HG03342 (cell line): ENCODE data around the gene CCNC.
A peak's percentile ranks its signal among the peaks of the same experiment; 100 is the strongest.

ENCODE experiments used
- ATAC-seq: cut with Tn5 transposase; IDR thresholded peaks from one replicate; pipeline ENCODE4 v1.9.1; 2021; ENCODE audit warnings: mild to moderate bottlenecking, moderate library complexity; ENCODE audit not compliant: unreplicated experiment

The CCNC gene, protein sequence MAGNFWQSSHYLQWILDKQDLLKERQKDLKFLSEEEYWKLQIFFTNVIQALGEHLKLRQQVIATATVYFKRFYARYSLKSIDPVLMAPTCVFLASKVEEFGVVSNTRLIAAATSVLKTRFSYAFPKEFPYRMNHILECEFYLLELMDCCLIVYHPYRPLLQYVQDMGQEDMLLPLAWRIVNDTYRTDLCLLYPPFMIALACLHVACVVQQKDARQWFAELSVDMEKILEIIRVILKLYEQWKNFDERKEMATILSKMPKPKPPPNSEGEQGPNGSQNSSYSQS

GRCh38 chr6:99568103-99568933 is at the start of gene CCNC:
Gene CCNC (minus strand): TSS chr6:99568660. CDS start chr6:99568527, 133 bp downstream.
- peak; percentile 97 for ATAC-seq

DNA sequence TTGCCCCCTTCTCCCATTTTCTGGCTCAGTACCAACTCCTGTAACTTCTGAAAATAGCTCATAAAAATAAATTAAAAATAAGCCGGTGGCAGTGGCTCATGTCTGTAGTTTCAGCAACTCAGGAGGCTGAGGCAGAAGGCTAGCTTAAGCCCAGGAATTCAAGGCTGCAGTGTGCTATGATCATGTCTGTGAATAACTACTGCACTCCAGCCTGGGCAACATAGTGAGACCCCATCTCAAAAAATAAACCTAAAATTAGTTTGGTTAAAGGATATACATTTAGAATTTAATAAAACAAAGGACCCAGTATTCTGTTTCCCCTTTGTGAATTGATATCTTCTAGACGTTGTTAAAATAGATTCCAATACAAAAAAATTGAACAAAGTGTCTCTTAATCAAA is 48.7 kb upstream of the CCNC start:
- no peak for ATAC-seq

GRCh38 chr6:99614430-99615186 is 46.1 kb upstream of the CCNC start:
- ATAC-seq = no peak

- peak; percentile 41 for ATAC-seq
Observed at GRCh38 chr6:99613705-99614429, 45.4 kb upstream of the CCNC start.

DNA sequence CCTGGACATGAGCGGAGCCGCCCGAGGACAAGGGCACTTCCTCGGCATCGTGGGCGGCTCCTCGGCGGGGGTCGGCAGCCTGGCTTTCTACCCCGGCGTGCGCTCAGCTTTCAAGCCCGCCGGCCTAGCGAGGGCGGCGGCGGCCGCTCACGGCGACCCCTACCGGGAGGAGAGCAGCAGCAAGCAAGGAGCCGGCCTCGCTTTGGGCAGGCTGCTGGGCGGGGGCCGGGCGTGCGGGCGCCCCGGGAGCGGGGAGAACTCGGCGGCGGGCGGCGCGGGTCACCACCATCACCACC is 44.9 kb upstream of the CCNC start:
- ATAC-seq = peak; percentile 58

DNA sequence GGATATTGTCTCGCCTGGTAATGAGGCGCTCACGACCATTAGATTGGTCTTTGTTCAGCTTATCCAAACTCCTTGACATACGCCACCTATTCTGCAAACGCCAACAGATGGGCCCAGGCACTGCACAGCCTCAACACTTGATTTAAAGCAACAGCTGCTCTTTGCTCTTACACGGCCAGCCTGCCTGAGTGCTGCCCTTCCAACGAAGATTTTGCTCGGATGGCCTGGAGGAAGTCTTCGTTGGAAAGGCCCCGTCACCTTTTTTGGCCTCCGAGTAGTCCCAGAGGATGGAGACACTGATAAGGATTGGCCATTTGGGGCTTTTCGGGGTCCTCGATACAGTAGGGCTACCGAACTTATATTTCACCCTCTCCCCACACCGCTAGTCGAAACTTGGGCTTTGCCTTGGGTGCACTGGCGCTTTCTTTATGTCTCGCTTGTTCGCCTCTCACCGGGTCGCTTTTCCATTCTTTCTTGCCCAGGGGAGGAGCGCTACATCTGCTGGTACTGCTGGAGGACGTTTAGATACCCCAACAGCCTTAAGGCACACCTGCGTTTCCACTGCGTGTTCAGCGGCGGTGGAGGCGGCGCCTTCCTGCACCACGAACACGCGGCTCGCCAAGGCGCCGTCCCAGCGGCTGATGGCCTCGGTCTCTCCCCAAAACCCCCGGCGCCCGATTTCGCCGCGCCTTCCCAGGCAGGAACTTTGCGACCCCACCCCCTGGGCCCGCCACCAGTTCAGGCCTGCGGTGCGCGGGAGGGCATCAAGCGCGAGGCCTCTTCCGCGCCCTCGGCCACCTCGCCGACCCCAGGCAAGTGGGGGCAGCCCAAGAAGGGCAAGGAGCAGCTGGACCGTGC is 44.3 kb upstream of the CCNC start:
- no peak for ATAC-seq

DNA sequence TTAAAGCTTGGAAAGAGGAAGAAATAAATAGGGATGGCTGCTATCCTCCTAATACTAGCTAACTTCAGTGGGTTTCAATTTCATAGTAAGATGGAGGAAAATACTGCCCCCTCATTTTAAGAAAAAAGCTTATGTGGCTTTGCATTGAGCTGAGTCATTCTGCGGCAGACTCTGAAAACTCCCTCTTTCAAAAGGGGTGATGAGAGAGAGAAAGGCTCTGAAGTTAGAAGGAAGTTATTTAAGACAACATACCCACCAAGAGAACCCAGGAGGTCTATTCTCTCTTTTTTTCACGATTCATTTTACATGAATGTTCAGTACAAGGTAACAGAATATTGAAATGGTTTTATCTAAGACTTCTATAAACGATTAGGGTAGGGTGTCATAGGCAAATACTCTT is 42.7 kb upstream of the CCNC start:
- ATAC-seq = peak; percentile 65

DNA sequence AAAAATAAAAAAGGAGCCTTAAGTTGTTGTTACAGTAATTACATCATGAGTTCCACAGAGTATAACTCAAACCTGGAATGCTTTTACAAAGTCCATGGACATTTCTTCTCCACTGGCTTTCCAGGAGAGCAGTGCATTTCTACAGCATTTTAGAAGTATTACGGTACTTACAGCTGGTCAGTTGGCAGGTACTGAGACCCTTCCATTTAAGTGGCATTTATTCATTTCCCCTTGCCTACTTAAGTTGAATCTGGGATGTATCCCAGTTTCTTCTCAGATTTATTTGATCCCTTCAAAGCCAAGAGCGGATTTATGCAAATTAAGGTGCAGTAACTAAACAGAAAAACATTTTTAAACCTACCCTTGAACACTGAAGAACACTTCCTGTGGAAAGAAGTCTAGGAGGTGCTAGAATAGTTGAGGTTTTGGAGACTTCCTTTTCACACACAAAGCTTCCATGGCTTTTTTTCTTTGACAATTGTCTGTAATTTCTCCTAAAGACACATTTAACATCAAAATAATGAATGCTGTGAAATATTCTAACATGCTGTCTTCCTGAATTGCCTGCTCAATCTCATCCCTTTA is 41.5 kb upstream of the CCNC start:
- ATAC-seq = no peak

DNA sequence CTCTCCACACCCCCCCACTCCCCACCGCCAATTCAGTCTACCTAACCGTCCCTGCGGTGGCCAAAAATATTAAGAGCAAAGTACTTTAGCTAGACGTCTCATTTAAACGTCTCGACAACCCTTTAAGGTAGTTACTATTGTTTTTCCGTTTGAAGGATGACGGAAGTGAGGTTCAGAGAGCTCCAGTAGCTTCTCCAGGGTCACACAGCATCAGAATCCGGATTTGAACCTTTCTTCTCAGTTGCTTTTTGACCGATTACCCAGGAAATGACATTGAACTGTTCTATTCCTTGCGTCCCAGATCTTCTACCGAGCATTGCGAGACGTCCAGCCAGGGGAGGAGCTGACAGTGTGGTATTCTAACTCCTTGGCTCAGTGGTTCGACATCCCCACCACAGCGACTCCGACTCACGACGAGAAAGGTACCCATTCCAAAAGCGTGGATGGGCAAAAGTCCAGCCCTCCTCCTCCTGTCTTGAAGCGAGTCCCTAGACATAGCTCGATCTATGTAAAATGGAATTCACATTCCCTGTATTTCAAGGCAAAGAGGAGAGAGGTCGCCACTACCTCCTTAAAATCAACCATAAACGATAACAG is 40.5 kb upstream of the CCNC start:
- ATAC-seq = no peak

DNA sequence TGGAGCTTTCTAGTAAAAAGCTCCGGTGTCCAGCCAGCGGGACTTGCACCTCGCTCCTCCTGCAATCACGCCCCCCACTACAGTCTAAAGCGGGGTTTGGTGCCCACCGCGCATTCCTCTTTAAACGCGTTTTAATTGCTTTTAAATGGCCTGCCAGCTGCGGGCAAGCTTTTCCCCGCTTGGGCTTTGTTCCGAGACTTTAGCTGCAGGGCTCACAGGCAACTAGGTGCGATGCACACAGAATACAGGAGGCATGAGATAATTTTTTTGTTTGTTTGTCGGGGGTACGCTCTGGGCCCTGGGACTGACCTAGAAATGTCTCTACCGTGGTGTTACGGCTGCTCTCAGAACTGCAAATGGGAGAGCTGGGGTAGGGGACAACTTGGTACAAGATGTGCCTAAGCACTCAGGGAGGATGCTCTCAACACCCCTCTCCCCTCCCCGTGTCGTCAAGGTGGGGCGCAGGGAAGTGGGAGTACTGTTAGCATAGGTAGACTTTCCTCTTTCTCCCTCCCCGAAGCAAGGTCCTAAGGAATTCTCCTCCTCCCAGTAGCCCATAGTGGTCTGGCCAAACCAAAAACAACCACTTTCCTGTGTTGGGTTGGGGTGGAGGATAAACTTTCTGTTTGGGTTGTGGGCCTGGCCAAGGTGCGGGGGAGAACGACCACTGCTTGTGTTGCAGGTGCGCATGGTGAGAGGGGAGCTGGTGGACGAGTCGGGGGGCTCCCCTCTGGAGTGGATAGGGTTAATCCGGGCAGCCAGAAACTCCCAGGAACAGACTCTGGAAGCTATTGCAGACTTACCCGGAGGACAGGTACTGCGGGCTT is 39.8 kb upstream of the CCNC start:
- no peak for ATAC-seq

- ATAC-seq = no peak
Observed at GRCh38 chr6:99607416-99608036, 39.1 kb upstream of the CCNC start.

DNA sequence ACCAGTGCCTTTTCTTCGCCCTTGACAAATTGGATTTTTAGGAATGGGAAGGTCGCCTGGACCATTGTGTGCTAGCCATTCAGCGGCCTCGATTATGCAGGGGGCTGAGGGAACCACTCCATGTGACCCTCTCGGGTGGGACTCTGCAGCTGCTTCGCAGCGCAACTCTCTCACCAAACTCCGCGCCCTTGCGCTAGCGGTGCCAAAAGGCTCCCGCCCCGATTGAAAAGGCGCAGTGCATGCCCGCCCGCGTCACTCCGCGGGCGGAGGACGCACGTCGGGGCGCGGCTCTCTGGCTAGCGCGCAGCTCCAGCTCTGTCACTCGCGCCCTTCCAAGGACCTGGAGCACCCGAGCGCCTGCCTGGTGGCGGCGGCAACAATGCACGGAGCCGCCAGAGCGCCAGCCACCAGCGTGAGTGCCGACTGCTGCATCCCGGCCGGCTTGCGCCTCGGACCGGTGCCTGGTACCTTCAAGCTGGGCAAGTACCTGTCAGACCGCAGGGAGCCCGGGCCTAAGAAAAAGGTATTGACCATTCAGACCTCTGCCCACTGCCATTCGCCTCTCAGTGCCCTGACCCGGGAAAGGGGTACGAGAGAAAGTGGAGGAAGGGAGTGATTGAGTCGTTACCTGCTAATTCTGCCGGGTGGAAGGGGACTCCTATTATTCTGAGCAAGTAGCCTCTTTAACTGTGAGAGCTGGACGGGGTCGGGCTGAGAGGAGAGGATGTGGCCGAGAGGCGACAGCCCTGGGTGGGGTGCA is 38.4 kb upstream of the CCNC start, which contains the start of gene PRDM13:
Gene PRDM13, plus strand, starts transcription at position 178 of the 760 bp plus-strand sequence. Its CDS starts 202 bp downstream, at position 380.
- ATAC-seq = no peak

DNA sequence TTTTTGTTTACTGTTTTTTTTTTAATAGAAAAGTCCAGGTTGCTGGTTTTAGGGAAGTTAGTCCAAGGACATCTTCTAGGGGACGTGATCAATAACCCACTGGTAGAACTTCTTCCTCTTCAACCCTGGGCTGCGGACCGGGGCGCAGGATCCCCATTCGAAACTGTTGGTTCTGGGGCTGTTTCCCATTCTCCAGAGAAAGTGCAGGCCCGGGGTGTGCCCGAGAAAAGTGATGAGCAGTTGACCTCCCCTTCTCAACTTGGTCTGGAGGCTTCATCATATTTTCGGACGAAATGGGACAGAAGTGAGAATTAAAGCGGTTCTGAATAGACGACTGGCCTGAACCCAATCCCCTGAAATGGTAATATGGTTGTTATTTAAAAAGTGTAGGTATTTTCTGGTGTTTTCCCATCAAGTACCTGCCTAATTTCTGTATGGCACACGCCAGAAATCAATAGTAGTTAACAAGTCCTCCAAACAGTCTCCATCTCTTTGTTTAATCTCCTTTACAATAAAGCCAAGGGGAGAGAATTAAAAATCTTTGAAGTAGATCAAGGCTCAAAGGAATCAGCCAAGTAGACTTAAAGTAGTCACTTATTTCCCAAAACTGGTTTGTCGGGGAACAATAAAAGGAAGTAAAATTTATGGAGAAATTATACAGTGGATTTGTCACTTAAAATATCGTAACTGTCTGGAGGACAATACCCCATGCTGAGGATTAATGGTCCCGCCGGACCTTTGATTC is 37.6 kb upstream of the CCNC start:
- no peak for ATAC-seq

DNA sequence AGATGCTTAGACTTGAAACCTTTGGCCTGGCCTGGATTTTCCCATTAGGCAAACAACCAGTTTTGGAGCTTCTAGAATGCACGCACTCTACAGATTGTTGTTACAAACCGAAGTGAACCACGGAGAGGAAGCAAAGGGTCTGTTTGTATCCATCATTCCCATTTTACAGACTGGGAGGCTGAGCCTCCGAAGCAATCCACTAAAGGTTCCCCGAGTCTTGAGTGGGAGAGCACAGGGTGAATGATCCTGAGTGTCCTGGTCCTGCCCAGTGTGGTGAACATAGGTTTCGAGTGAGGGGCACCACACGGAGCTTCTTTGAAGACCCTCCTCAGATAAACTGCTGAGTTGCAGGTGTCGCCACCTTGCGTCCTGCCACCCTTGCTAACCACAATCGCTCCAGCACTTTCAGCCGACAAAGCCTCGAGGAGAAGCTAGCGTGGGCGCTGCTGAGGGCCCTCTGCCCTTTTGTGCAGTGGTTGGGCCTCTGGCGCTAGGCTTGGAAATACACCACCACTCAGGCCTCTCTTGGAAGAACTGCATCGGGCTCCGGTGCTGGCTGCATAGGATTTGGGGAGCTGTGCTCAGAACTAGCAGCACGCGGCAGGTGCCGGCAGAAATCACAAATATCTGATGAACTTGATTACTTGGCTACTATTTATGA is 36.7 kb upstream of the CCNC start:
- no peak for ATAC-seq

DNA sequence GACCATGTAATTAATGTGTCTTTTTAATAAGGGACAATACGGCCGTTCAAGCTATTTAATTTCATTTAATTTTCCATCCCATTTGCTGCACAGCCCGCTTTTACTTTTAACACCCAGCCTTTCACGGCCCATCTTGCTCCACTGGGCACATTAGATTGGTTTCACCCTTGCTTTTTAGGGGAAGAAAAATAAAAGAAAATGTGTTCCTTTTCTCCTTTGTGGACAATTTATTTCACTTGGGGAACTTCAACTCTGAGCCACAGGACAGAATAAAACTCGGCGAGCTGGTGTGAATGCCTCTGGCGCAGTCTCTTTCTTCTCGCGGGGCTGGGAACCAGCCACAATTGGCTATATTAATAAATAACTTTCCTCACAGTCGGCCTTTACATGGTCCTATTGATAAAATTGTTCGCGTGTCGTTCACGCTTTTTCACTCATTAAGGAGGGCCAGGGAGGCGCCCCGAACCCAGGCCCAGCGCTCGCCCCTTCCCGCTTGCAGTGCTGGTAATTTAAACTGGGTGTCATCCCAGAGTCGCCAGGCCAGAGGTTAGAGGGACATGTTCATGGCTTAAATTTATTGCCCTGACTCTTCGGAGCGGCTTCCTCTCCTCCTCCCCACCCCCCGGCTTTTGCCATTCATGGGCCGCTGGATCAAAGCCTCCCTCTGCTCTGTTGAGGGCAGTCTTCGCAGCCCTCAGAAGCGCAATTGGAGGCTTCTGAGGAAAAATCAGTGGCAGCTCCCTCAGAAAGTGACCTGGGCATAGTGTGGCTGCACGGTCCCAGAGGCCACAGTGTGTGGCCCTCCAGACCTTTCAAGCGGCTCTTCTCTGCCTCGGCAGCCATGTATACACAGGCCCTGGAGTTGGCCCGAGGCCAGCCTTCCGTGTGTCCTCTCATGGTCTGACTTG is 36.0 kb upstream of the CCNC start:
- no peak for ATAC-seq
